HG02798 (cell line): ENCODE results near the gene PRKX.
"Not testable (repeated sequence)": the region's sequence is repeated elsewhere in the genome, so short reads cannot be mapped to it uniquely, and the experiment has no call there.

Experiments
- ATAC-seq: cut with Tn5 transposase; IDR thresholded peaks from one replicate; pipeline ENCODE4 v1.9.1; 2021; ENCODE audit warnings: mild to moderate bottlenecking; ENCODE audit not compliant: unreplicated experiment, poor library complexity

Gene PRKX

DNA sequence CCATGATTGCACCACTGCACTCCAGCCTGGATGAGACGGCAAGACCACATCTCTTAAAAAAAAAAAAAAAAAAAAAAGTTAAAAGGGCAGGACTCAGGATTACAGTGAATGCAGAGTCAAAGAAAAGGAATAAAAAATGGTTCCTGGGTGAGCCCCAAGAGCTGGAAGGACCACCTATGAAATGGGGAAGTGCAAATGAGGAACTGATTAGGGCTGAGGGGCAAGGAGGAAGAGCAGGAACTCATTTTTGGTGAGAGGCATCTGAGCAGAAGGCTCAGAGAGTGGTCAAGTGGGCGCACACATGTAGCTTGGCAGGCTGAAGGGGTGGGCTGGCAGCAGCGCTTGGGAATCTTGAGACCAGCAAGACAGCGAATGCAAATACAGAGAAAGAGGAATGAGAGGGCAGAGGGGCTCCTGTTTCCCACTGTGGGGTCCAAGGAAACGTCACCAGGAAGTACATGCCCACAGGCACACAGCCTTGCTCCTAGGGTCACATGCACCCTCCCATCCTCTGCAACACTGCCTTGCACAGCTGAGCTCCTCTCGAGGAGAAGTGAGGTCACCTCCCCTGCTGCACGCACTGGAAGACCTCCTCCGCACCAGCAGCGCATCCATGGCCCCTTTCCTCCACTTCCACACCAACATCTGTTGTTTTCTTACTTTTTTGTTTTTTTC is 49.7 kb downstream of the PRKX start:
- ATAC-seq = not testable (repeated sequence)

DNA sequence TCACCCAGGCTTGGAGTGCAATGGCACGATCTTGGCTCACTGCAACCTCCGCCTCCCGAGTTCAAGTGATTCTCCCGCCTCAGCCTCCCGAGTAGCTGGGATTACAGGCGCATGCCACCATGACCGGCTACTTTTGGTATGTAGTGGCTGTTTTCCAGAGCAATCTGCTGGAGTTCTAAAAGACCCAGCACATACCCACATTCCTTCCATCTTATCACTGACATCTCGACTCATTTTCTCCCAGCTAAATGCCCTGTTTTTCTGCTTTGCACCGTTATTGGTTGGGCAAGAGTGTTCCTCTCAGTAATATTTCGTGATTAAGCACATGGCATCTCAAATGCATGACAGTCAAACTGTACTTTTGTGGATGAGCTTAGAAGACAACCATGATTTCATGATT is 53.7 kb downstream of the PRKX start:
- ATAC-seq = no peak

DNA sequence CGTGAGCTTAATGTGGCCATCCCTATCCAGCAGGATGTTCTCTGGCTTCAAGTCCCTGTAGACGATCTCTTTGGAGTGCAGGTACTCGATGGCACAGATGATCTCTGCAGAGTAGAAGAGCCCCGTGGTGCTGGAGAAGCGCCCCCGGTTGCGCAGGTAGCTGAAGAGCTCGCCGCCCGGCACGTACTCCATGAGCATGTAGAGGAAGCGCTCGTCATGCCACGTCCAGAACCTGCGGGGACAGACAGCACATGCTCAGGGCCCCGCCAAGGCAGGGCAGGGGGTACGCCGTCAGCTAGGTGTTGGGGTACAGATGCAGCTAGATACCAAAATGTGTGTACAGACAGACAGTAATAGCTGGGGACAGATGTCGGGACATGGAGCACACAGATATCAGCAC is 58.3 kb downstream of the PRKX start:
- no peak for ATAC-seq

DNA sequence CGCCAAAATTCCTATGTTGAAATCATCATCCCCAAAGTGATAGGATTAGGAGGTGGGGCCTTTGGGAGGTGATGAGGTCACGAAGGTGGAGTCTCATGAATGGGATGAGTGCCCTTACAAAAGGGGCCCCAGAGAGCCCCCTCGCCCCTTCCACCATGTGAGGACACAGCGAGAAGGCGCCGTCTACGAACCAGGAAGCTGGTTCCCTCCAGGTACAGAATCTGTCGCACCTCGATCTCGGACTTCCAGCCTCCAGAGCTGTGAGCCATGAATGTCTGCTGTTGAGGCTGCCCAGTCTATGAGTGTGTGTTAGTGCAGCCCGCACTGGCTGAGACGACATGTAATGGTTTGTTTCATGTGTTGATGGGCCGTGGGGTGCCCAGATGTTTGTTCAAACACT is 60.3 kb downstream of the PRKX start:
- no peak for ATAC-seq

DNA sequence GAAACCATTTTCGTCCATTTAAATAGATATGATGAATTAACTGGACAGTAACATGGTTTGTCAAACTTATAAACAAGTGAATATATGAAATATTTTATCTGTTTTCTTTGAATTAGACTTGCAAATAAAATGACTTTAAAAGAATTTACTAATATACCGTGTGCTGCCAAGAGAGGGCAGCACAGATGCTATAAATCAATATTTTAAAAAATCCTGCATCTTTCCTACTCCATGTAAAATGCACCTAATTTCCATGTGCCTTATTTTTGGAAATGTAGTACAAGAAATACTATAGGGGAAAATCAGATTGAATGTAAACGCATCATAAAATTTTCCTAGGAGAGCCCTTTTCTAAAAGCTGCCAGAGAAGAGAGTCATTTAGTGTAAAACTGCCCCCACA is 62.2 kb downstream of the PRKX start:
- ATAC-seq = no peak

DNA sequence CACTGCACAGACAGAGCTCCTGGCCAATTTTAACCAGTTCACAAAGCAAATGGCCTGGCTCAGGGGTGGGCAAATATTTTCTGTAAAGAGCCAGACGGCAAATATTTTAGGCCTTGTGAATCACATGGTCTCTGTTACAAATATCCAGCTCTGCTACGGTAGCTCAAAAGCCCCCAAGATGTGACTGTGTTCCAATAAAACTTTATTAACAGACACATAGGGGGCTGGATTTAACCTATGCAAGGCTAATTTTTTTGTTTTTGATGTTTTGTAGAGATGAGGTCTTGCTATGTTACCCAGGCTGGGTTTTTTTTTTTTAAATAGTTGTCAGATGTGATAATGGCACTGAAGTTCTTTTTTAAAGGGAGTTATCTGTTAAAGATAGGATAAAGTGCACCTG is 65.4 kb downstream of the PRKX start:
- no peak for ATAC-seq

DNA sequence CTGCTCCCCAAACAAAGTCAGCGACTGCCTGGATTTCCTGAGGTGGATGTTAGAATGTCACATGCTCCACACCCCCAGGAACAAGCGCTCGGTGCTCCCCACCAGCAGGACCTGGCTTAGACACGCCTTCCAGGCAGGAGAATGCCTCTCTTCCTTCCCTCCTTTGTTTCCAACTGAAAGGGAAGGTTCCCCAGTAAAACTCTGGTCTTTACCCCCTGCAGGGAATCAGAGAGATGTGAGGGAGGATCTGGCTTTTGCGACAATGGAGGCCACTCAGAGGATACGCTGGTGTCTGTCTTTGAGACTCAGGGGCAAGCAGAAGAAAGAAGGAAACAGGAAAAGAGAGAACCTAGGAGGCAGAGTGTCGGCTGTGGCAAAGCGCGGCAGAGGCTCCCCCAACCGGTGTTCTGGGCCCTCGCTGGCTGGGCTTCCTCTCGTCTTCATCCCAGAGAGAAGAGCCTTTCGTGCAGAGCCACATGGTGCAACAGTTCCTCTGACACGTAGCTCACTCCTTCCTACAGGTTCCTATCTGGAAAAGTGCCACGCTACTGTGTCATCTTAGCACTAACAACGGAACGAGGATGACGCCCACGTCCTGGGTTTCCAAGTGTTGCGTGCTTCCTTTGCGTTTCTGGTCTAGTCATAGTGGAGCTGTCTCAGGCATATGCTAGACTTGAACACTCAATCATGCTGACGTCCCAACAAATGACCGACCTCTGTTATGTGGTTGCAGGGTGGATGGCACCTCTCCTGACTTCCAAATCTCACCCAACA is 73.4 kb downstream of the PRKX start:
- not testable (repeated sequence) for ATAC-seq

DNA sequence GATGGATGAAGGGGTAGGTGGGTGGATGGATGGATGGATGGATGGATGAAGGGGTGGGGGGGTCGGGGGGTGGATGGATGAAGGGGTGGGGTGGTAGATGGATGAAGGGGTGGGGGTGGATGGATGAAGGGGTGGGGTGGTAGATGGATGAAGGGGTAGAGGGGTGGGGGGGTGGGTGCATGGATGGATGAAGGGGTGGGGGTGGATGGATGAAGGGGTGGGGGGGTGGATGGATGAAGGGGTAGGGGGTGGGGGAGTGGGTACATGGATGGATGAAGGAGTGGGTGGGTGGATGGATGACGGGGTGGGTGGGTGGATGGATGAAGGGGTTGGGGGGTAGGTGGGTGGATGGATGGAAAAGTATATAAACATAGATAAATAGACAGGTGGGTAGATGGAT is 74.2 kb downstream of the PRKX start:
- no peak for ATAC-seq

DNA sequence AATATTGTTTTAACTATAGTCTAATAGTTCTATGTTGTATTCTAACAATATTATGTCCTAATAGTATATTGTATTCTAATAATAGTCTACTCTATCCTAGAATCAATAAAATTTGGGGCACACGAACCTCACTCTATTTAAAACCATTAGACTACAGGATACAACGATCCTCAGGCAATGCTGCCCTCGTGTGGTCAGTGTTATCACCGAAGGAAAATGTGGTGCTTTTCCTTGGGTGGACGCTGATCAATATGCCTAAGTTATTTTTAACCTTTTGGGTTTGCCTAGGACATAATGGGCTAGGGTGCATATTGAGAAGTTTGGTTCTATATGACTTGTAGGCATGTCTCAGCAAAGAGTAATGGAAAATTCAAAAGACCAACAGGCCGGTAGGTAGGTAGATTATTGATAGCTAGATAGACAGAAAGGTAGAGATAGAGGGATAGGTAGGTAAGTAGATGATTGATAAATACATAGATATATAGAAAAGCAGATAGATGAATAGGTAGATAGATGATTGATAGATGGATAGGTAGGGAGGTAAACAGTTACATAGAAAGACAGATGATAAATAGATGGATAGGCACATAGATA is 75.1 kb downstream of the PRKX start:
- ATAC-seq = no peak

DNA sequence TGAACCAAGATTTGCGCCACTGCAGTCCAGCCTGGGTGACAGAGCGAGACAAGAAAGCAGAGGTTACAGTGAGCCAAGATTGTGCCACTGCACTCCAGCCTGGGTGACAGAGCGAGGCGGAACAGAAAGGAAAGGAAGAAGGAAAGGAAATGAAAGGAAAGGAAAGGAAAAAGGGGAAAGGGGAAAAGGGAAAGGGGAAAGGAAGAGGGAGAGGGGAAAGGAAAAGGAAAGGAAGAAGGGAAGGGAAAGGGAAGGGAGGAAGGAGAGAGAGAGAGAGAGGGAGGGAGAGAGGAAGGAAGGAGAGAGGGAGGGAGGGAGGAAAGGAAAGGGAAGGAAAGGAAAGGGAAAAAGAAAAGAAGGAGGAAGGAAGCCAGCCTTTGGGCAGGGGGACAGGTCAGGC is 76.6 kb downstream of the PRKX start:
- ATAC-seq = no peak

DNA sequence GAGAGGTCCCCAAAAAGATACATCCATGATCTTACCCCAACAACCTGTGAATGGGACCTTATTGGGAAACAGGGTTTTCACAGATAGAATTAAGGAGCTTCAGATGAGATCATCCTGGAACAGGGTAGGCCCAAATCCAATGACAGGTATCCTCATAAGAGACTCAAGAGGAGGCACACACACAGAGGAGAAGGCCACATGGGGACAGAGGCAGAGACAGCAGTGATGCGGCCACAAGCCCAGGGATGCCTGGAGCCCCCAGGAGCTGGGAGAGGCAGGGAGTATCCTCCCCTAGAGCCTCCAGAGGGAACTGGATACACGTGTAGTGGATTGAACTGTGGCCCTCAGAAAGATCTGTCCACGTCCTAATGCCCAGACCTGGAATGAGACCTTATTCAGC is 82.3 kb downstream of the PRKX start:
- ATAC-seq = no peak

DNA sequence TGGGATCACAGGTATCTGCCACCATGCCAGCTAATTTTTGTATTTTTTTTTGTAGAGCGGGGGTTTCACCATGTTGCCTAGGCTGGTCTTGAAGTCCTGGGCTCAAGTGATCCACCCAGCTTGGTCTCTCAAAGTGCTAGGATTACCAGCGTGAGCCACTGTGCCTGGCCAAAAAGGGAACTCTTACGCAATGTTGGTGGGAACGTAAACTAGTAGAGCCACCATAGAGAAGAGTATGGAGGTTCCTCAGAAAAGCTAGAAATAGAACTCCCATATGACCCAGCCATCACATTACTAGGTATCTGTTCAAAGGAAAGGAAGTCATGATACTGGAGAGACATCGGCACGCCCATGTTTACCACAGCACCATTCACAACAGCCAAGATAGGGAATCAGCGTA is 85.9 kb downstream of the PRKX start:
- no peak for ATAC-seq

DNA sequence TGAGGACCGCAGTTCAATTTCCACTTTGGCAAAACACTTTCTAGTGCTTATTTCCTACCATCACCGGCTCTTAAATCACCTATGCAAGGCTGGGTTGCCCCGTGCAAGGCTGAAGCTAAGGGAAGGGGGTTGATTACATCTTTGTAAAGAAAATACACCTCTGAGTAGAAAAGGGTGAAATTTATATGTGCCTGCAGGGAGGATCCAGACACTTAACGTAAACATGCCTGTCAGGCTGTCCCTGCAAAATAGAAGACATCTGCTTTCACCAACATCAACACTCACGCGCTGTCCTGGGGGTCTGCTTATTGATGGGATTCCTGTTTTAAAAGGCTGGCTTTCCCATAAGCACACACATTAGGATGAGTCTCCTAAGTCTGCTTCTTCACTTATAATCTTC is 92.0 kb downstream of the PRKX start:
- ATAC-seq = no peak

DNA sequence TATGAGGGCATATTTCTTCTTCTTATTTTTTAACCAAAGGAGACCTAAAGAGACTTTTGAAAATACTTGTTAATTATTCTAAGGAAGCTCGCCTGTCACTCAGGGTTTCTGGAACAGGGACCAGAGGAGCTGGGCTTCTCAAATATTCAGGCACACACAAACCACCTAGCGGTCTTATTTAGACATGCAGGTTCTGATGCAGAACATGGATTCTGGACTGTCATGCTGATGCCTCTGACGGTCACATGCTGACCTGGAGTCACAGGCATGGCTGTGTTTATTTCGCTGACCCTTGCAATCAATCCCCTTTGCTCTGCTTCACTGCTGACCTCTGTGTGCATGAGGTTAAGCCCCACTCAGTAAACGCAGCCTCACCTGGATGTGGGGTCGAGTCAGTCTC is 101.7 kb downstream of the PRKX start:
- ATAC-seq = not testable (repeated sequence)

DNA sequence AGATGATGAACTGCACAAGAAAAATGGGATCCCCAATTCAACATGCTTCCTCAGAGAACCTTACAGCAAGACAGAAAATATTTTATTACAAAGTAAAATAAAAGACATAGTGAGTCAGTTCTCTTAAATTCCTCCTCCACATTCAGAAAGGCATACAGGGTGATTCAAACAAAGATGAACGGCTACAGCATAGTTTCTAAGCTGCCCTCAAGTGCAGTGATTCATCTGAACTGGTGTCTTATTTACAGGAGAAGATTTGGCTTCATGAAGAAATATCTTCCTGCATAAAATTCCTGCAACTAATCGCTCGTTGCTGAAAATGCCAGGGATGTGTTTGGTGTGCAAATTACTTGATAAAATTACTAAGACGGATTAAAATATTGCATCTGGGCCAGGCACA is 103.6 kb downstream of the PRKX start:
- ATAC-seq = no peak

DNA sequence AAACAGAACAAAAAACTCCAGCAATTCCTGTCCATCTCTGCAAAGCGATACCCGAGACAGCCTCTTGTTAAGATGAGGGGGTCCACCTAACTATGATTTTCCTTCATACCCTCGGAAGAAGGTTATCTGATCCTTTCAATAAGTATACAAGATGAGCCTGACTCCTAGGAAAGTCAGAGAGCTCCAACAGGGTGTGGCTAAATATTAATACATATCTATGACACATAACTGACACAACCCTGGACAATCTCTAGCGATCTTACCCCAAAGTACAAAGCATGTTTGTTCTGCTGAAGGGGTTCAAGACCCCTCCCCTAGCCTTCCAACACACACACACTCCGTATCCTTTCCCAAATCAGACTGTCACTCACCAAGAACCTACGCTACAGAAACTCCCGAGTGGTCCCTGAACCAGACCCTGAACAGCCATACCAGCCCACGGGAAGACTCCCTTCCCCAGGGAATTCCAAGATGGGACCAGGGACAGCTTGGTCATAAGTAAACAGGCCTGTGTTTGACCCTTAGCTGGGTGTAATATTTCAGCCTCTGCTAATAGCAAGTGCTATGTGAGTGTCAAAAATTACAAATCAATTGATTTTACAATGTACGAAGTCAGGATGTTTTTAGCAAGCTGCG is 110.3 kb downstream of the PRKX start:
- no peak for ATAC-seq

DNA sequence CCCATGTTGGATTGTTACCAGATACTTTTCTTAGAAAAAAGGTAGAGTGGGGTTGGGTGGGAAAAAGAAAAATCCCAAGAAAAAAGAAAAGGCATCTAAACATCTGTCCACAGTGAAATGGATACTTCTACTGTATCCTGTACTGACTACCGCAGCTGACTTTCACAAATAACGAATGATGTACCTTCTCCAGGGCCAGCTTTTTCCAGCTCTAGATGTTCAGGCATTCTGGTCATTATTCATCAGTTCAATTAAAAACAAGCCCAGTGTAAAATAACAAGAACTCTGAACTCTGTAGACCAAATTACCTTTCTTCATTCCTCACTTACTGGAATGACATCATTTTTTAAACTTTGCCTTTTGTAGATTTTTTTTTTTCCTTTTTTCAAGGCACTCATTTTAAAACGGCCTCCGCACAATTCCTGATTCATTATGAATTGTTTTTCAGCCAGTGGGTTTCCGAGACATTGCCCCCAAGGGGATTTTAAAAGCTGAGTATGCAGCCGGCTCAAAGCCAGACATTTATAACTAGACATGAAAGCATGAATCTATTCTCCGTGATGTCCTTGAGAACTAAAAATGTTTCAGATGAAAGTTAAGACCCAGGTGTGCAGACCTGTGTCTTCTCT is 113.5 kb downstream of the PRKX start:
- no peak for ATAC-seq

DNA sequence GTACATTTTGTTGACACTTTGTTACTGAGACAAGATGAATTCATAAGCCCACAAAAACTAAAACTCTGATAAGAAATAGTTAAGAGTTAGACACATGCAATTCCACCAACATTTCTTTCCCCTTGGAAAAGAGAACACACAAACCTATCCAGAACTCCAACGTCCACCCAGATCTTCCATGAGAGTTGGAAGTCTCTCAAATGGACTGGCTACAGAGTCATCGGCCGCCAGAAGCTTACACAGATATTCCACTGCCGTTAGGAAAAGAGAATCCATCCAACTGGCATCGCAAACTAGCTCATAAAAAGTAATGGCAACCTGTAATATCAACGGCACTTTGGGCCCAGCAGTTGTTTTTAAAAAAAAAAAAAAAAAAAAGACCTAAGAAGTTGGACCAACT is 114.7 kb downstream of the PRKX start:
- no peak for ATAC-seq

DNA sequence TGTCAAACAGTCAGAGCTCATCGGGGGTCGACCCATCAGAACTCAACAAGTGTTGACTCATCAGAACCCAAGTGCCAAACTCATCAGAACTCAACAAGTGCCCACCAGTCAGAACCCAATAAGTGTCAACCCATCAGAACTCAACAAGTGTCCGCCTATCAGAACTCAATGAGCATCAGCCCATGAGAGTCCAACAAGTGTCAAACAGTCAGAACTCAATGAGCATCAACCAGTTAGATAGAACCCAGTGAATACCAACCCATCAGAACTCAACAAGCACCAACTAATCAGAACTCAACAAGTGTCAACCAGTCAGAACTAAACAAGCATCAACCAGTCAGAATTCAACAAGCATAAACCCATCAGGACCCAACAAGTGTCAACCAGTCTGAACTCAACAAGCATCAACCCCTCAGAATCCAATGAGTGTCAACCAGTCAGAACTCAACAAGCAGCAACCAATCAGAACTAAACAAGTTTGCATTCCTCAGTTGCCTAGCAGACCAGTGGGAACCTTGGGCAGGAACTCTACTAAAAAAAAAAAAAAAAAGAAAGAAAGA is 115.3 kb downstream of the PRKX start:
- ATAC-seq = no peak

DNA sequence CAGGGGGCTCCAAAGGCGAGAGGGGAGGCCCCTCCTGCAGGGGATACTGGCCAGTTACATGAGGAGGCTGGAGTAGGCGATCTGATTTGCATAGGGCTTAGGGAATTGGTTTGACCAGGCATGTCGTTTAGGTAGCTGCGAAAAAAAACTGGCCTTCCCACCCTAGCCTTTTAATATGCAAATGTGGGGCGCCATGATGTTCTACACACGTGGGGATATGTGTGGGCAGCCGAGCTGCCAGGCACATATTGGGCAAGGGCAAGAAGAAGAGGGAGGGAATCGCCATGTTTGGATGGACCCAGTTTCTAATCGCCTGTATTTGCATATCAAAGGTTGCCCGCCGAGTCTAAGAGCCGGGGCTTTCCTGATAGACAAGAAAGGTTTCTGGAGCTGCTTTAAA is 121.3 kb downstream of the PRKX start:
- ATAC-seq = no peak

DNA sequence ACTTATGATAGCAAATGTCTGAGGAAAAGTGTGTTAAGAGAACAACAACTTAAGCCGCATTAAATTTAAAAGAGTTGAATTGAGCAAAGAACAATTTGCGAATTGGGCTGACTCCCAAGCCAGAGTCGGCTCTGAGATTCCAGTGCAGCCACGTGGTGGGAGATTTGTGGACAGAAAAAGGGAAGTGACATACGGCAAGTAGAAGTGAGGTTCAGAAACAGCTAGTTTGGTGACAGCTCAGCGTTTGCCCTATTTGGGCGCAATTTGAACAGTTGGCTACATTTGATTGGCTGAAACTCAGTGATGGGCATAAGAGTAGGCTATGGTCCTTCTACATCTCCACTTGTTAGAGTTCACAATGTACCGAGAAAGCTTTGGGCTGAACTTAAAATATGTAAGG is 124.0 kb downstream of the PRKX start:
- no peak for ATAC-seq
